SU-DHL-6 (cell line): ENCODE results near the gene SCAPER.
"Not testable (repeated sequence)": the region's sequence is repeated elsewhere in the genome, so short reads cannot be mapped to it uniquely, and the experiment has no call there.

Source experiments
- H2AFZ ChIP-seq: fragments of 200-600 bp; sonication (generic); 2 replicates; pipeline ENCODE4 v1.6.1; 2014; ENCODE audit warnings: low read depth, mild to moderate bottlenecking, moderate library complexity, mixed read lengths, antibody characterized with exemption, low read length; ENCODE audit not compliant: severe bottlenecking
- H3F3A ChIP-seq: fragments of 200-600 bp; shearing (Covaris generic); 2 replicates; pipeline ENCODE4 v1.6.0; 2016; ENCODE audit warnings: antibody characterized with exemption, mild to moderate bottlenecking; ENCODE audit not compliant: insufficient read depth
- H3K27ac ChIP-seq: fragments of 200-600 bp; sonication (generic); 2 replicates; pipeline ENCODE4 v1.5.1; 2016; ENCODE audit warnings: low read depth, mild to moderate bottlenecking, low read length, moderate library complexity, mixed read lengths
- H3K27me3 ChIP-seq: fragments of 200-600 bp; sonication (generic), shearing (Covaris generic); 2 replicates; pipeline ENCODE4 v1.6.0; 2014; ENCODE audit warnings: mild to moderate bottlenecking, low read length
- H3K36me3 ChIP-seq: fragments of 200-600 bp; sonication (generic); 2 replicates; pipeline ENCODE4 v1.6.1; 2014; ENCODE audit warnings: mild to moderate bottlenecking, low read length, mixed read lengths
- H3K4me2 ChIP-seq: fragments of 300-600, 200-600 bp; shearing (Covaris generic), sonication (generic); 2 replicates; pipeline ENCODE4 v1.6.0; 2014; ENCODE audit warnings: low read length, low read depth, mild to moderate bottlenecking; ENCODE audit not compliant: poor library complexity, severe bottlenecking
- H3K4me3 ChIP-seq: fragments of 200-600 bp; sonication (generic); 2 replicates; pipeline ENCODE4 v1.5.1; 2014; ENCODE audit warnings: antibody characterized with exemption, low read length, mild to moderate bottlenecking, mixed read lengths; ENCODE audit not compliant: insufficient read depth, poor library complexity, severe bottlenecking
- H3K79me2 ChIP-seq: fragments of 200-600 bp; sonication (generic); 2 replicates; pipeline ENCODE4 v1.6.1; 2014; ENCODE audit warnings: mild to moderate bottlenecking, low read length, moderate library complexity; ENCODE audit not compliant: insufficient read depth
- H3K9ac ChIP-seq: fragments of 200-600 bp; sonication (generic); 2 replicates; pipeline ENCODE4 v1.7.0; 2014; ENCODE audit warnings: mild to moderate bottlenecking, low read length
- H3K9me2 ChIP-seq: fragments of 200-600 bp; sonication (generic); replicated peaks from 2 replicates; pipeline ENCODE4 v1.6.1; 2014; ENCODE audit warnings: low read length; ENCODE audit not compliant: insufficient read depth
- H3K9me3 ChIP-seq: fragments of 200-600 bp; sonication (generic); 2 replicates; pipeline ENCODE4 v1.6.1; 2014; ENCODE audit warnings: low read length, mixed read lengths; ENCODE audit not compliant: insufficient read depth
- H4K20me1 ChIP-seq: fragments of 200-600 bp; sonication (generic); 2 replicates; pipeline ENCODE4 v1.6.1; 2014; ENCODE audit warnings: low read depth, mild to moderate bottlenecking, antibody characterized with exemption, low read length, moderate library complexity, mixed read lengths
- EZH2phosphoT487 ChIP-seq: fragments of 200-600 bp; sonication (generic), shearing (Covaris generic); conservative IDR thresholded peaks from 2 replicates; pipeline ENCODE4 v1.6.1; 2018; ENCODE audit warnings: mild to moderate bottlenecking, antibody characterized with exemption, low read length, moderate library complexity, mixed read lengths
- TF ChIP-seq, protein P1 (sequence below): fragments of 200-600 bp; sonication (generic); IDR thresholded peaks from one replicate; pipeline ENCODE4 v1.5.1; 2017; ENCODE audit warnings: antibody characterized with exemption, mild to moderate bottlenecking, low read length, moderate library complexity; ENCODE audit not compliant: insufficient read depth, poor library complexity, severe bottlenecking

The SCAPER gene

DNA sequence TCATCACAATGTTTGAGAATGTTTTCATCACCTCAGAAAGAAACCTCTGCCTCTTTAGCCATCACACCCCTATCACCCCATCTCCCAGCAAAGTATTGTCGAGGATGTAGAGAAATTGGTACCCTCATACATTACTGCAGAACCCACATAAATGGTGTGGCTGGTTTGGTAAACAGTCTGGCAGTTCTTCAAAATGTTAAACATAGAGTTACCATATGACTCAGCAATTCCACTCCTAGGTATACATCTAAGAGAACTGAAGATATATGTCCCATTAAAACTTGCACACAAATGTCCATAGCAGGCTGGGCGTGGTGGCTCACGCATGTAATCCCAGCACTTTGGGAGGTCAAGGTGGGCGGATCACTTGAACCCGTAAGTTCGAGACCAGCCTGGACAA, 585.1 kb downstream of the SCAPER start:
- no peak overlapping the region for H3K4me2 ChIP-seq
- no peak for TF ChIP-seq EZH2phosphoT487
- TF ChIP-seq, protein P1, sequence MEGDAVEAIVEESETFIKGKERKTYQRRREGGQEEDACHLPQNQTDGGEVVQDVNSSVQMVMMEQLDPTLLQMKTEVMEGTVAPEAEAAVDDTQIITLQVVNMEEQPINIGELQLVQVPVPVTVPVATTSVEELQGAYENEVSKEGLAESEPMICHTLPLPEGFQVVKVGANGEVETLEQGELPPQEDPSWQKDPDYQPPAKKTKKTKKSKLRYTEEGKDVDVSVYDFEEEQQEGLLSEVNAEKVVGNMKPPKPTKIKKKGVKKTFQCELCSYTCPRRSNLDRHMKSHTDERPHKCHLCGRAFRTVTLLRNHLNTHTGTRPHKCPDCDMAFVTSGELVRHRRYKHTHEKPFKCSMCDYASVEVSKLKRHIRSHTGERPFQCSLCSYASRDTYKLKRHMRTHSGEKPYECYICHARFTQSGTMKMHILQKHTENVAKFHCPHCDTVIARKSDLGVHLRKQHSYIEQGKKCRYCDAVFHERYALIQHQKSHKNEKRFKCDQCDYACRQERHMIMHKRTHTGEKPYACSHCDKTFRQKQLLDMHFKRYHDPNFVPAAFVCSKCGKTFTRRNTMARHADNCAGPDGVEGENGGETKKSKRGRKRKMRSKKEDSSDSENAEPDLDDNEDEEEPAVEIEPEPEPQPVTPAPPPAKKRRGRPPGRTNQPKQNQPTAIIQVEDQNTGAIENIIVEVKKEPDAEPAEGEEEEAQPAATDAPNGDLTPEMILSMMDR, result no peak
- H3K27me3 ChIP-seq, result no peaks in the 10 kb centered on the region
- H3K9me2 ChIP-seq, result no peaks in the 10 kb centered on the region
- no peaks in the 10 kb centered on the region for H4K20me1 ChIP-seq
- no peak overlapping the region for H3K4me3 ChIP-seq
- H3K9me3 ChIP-seq, result no peaks in the 10 kb centered on the region
- no peak overlapping the region for H3K27ac ChIP-seq
- no peak overlapping the region for H2AFZ ChIP-seq
- 0 out of 2 replicates have a peak, but pooled peaks cover 5% of the 10 kb centered on the region for H3F3A ChIP-seq
- H3K36me3 ChIP-seq, result no peaks in the 10 kb centered on the region
- no peaks in the 10 kb centered on the region for H3K79me2 ChIP-seq
- no peak overlapping the region for H3K9ac ChIP-seq

DNA sequence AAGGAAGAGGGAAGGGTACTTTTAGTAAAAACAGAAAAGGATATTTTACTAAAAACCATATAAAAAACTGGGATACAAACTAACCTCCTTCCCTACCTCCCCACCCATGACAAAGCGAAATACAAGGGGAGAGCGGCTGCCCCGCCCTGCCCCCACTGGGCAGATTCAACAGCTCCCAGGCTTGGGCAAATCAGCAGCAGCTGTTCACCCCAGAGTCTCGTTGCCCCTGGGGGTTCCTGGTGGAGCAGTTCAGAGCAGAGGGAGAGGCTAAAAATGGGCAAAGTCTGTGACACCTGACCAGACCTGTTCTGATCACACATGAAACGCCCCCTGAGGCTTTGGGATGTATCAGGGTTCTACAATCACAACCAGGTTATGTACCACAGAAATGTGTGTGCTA, 591.4 kb downstream of the SCAPER start:
- Histone ChIP-seq H3K9me3 (no peaks in the 10 kb centered on the region), H2AFZ (no peak overlapping the region), H3K36me3 (no peaks in the 10 kb centered on the region), H3F3A (no peaks in the 10 kb centered on the region), H3K27me3 (no peaks in the 10 kb centered on the region), H3K79me2 (peaks cover 25% of the 10 kb centered on the region), H3K9ac (no peak overlapping the region), H3K4me3 (no peak overlapping the region), H3K27ac (no peak overlapping the region), H4K20me1 (0 out of 2 replicates have a peak, but pooled peaks cover 2% of the 10 kb centered on the region), H3K9me2 (no peaks in the 10 kb centered on the region), H3K4me2 (no peak overlapping the region)
- TF ChIP-seq, protein P1, result no peak
- TF ChIP-seq EZH2phosphoT487, result no peak

DNA sequence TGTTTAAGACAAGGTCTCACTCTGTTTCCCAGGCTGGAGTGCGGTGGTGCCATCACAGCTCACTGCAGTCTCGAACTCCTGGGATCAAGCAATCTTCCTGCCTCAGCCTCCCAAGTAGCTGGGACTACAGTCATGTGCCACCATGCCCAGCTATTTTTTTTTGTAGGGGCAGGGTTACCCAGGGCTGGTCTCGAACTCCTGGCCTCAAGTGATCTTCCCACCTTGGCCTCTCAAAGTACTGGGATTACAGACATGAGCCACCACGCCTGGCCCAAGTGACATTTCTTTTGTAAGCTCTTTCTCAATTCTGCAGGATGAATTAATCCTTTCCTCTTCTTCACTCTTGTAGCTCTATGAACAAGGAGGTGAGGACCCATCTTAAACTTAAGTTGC, 592.0 kb downstream of the SCAPER start:
- not testable (repeated sequence) for H3K27me3 ChIP-seq, H3K9ac ChIP-seq, H3K9me2 ChIP-seq, H2AFZ ChIP-seq, H3K27ac ChIP-seq, H3F3A ChIP-seq, H3K9me3 ChIP-seq, H3K4me2 ChIP-seq, H4K20me1 ChIP-seq, H3K4me3 ChIP-seq, H3K36me3 ChIP-seq
- peaks cover 30% of the 10 kb centered on the region for H3K79me2 ChIP-seq

DNA sequence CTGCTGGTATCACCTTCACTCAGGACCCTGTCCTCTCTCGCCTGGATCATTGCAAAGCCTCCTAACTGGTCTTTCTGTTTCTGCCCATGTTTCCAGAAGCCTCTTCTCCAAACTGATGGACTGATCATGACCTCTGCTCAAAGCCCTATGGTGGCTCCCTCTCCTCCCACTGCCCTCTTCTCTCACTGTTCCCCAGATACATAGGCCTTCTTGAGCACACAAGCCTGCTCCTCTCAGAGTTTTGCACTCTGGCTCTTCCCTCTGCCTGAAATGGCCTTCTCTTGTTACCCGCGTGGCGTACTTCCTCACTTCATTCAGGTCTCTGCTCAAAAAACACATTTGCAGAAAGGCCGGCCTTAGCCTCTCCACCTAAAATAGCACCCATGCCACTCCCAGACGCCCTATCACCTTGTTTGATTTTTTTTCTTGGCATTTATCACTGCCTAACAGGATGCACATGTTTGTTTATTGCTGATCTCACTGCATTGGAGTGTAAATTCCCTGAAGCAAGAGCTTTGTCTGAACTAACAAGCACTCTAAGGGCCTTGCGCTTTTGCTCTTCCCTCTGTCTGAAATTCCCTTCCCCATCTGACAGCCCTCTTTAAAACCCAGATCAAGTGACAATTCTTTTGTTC, 592.5 kb downstream of the SCAPER start:
- no peak overlapping the region for H3K9ac ChIP-seq
- no peak overlapping the region for H3K4me3 ChIP-seq
- H3K27me3 ChIP-seq, result no peaks in the 10 kb centered on the region
- no peak for TF ChIP-seq EZH2phosphoT487
- TF ChIP-seq, protein P1, result no peak
- no peaks in the 10 kb centered on the region for H3K9me2 ChIP-seq
- H3K27ac ChIP-seq, result no peak overlapping the region
- no peaks in the 10 kb centered on the region for H3K9me3 ChIP-seq
- H4K20me1 ChIP-seq, result 0 out of 2 replicates have a peak, but pooled peaks cover 2% of the 10 kb centered on the region
- no peaks in the 10 kb centered on the region for H3K36me3 ChIP-seq
- H2AFZ ChIP-seq, result no peak overlapping the region
- peaks cover 36% of the 10 kb centered on the region for H3K79me2 ChIP-seq
- H3F3A ChIP-seq, result no peaks in the 10 kb centered on the region
- H3K4me2 ChIP-seq, result no peak overlapping the region
